Measurements from ENCODE around the gene USH1C. TPM values are rescaled to one million over a fixed set of nuclear protein-coding genes. Genes with fewer than 3 reads are reported as not detected.

Gene USH1C
- total and polyA plus RNA-seq, 4 donors: 0.10 to 0.55 (median 0.13) TPM

DNA sequence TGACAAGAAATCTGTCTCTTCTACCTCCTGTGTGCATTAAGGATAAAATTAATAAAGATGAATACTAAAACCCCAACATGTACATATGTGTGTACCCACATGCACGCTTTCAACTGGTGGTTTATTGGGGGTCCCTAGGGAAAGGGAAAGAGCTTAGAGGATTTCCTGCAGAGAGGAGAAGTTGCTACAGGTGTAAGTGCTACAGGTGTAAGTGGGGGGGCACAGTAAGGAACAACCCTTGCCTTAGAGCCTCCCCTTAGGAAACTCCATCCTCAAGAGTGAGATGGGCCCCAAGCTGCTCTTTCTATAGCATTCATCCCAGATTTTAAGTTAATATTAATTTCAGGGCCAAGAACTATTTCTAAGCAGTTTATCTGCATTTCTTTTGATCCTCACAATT, 55.7 kb downstream of the USH1C start:
- WGBS, 2 donors: 72 to 78% methylated on average over 1 of the region's 1 CpG
- no peak for TF ChIP-seq CTCF (IDR thresholded peaks at IDR 0.05; ENCODE audit: control extremely low read depth, extremely low read depth)
- Histone ChIP-seq H3K4me3 (no peak overlapping the region), H3K9me3 (ENCODE audit: control insufficient read depth in 4 of 4, insufficient read depth in 3 of 4, low read length in 3 of 4) (no peaks in the 10 kb centered on the region), H3K27me3 (ENCODE audit: control insufficient read depth in 3 of 3, insufficient read depth in 3 of 3, low read length in 2 of 3) (no peaks in the 10 kb centered on the region), H3K9ac (ENCODE audit: insufficient read depth in 1 of 2, low read length in 2 of 2) (no peak overlapping the region), H3K27ac (ENCODE audit: low read depth in 1 of 2, low read length in 1 of 2) (no peak overlapping the region), H3K36me3 (ENCODE audit: control insufficient read depth in 4 of 4, insufficient read depth in 4 of 4, low read length in 4 of 4) (no peaks in the 10 kb centered on the region), H3K4me1 (ENCODE audit: control insufficient read depth in 5 of 5, insufficient read depth in 5 of 5, low read length in 5 of 5) (no peaks in the 10 kb centered on the region)
- DNase-seq (no peak), ATAC-seq (ENCODE audit: insufficient read depth, low FRiP score) (no peak)

DNA sequence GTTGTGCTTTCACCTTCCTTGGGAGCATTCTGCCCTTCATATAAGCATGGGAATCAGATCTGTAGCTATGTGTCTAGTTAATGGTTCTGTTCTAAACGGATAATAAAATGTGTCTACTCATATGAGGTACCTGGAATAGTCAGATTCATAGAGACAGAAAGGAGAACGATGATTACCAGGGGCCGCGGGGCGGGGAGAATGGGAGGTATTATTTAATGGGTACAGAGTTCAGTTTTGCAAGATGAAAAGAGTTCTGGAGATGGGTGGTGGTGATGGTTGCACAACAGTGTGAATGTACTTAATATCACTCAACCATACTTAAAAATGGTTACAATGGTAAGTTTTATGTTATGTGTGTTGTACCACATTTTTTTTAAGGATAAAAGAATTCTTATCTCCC, 57.6 kb downstream of the USH1C start:
- DNase-seq (no peak), ATAC-seq (ENCODE audit: insufficient read depth, low FRiP score) (no peak)
- no peaks in the 10 kb centered on the region for H3K4me1 ChIP-seq (ENCODE audit: control insufficient read depth in 5 of 5, insufficient read depth in 5 of 5, low read length in 5 of 5)
- H3K36me3 ChIP-seq (ENCODE audit: control insufficient read depth in 4 of 4, insufficient read depth in 4 of 4, low read length in 4 of 4): no peaks in the 10 kb centered on the region
- H3K27ac ChIP-seq (ENCODE audit: low read depth in 1 of 2, low read length in 1 of 2): no peak overlapping the region
- 85 to 89% methylated on average over 5 of the region's 5 CpGs for WGBS, 2 donors
- H3K9ac ChIP-seq (ENCODE audit: insufficient read depth in 1 of 2, low read length in 2 of 2): no peak overlapping the region
- TF ChIP-seq CTCF (IDR thresholded peaks at IDR 0.05; ENCODE audit: control extremely low read depth, extremely low read depth): no peak
- no peaks in the 10 kb centered on the region for H3K27me3 ChIP-seq (ENCODE audit: control insufficient read depth in 3 of 3, insufficient read depth in 3 of 3, low read length in 2 of 3)
- H3K4me3 ChIP-seq: no peak overlapping the region
- H3K9me3 ChIP-seq (ENCODE audit: control insufficient read depth in 4 of 4, insufficient read depth in 3 of 4, low read length in 3 of 4): peaks cover 0 to 2% (median 0%) of the 10 kb centered on the region in 4 donors

DNA sequence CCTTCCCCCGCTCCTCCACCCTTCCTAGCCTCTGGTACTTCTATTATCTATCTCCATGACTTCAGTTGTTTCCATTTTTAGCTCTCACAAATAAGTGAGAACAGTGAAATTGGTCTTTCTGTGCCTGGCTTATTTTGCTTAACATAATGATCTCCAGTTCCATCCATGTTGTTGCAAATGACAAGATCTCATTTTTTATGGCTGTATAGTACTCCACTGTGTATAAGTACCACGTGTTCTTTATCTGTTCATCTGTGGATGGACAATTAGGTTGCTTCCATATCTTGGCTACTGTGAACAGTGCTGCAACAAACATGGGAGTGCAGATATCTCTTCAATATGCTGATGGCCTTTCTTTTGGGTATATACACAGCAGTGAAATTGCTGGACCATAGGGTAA, 60.7 kb downstream of the USH1C start:
- Histone ChIP-seq H3K4me3 (no peak overlapping the region), H3K9ac (ENCODE audit: insufficient read depth in 1 of 2, low read length in 2 of 2) (no peak overlapping the region), H3K9me3 (ENCODE audit: control insufficient read depth in 4 of 4, insufficient read depth in 3 of 4, low read length in 3 of 4) (peaks cover 0 to 2% (median 0%) of the 10 kb centered on the region in 4 donors), H3K4me1 (ENCODE audit: control insufficient read depth in 5 of 5, insufficient read depth in 5 of 5, low read length in 5 of 5) (no peaks in the 10 kb centered on the region), H3K27me3 (ENCODE audit: control insufficient read depth in 3 of 3, insufficient read depth in 3 of 3, low read length in 2 of 3) (peaks cover 0 to 10% (median 8%) of the 10 kb centered on the region in 3 donors), H3K36me3 (ENCODE audit: control insufficient read depth in 4 of 4, insufficient read depth in 4 of 4, low read length in 4 of 4) (no peaks in the 10 kb centered on the region), H3K27ac (ENCODE audit: low read depth in 1 of 2, low read length in 1 of 2) (no peak overlapping the region)
- DNase-seq: no peak
- WGBS, 2 donors: 74 to 86% methylated on average over 2 of the region's 2 CpGs
- no peak for TF ChIP-seq CTCF (IDR thresholded peaks at IDR 0.05; ENCODE audit: control extremely low read depth, extremely low read depth)
- no peak for ATAC-seq (ENCODE audit: insufficient read depth, low FRiP score)

GRCh38 chr11:17481905-17482304, 62.3 kb downstream of the USH1C start:
- Histone ChIP-seq H3K36me3 (ENCODE audit: control insufficient read depth in 4 of 4, insufficient read depth in 4 of 4, low read length in 4 of 4) (no peaks in the 10 kb centered on the region), H3K4me1 (ENCODE audit: control insufficient read depth in 5 of 5, insufficient read depth in 5 of 5, low read length in 5 of 5) (peaks cover 0 to 2% (median 0%) of the 10 kb centered on the region in 5 donors), H3K27ac (ENCODE audit: low read depth in 1 of 2, low read length in 1 of 2) (no peak overlapping the region), H3K9me3 (ENCODE audit: control insufficient read depth in 4 of 4, insufficient read depth in 3 of 4, low read length in 3 of 4) (peaks cover 0 to 2% (median 0%) of the 10 kb centered on the region in 4 donors), H3K27me3 (ENCODE audit: control insufficient read depth in 3 of 3, insufficient read depth in 3 of 3, low read length in 2 of 3) (peaks cover 0 to 24% (median 22%) of the 10 kb centered on the region in 3 donors), H3K4me3 (no peak overlapping the region), H3K9ac (ENCODE audit: insufficient read depth in 1 of 2, low read length in 2 of 2) (no peak overlapping the region)
- ATAC-seq (ENCODE audit: insufficient read depth, low FRiP score): no peak
- 88 to 90% methylated on average over 5 of the region's 5 CpGs for WGBS, 2 donors
- TF ChIP-seq CTCF (IDR thresholded peaks at IDR 0.05; ENCODE audit: control extremely low read depth, extremely low read depth): no peak
- DNase-seq: no peak

Measured in lung (tissue), 12 donors.